CD4-positive, alpha-beta T cell treated with Interleukin-4 for 4 hours (primary cell): Measurements from ENCODE around the gene HEATR9.
"Not testable (repeated sequence)": the region's sequence is repeated elsewhere in the genome, so short reads cannot be mapped to it uniquely, and the experiment has no call there.

Experiments
- DNase-seq: peaks from one replicate; pipeline ENCODE4 v3.0.0-alpha.2; 2020

The HEATR9 gene

GRCh38 chr17:35868737-35869136 lies at the start of gene HEATR9:
HEATR9 (minus strand) TSS chr17:35868891; CDS start chr17:35868742, 149 bp downstream.
- no peak for DNase-seq

- no peak for DNase-seq
These were observed 49.0 kb upstream of the HEATR9 start for GRCh38 chr17:35917519-35918213.

GRCh38 chr17:35915153-35915964 lies 46.7 kb upstream of the HEATR9 start:
- DNase-seq, result no peak

GRCh38 chr17:35914354-35914753 lies 45.7 kb upstream of the HEATR9 start:
- no peak for DNase-seq

- DNase-seq, result no peak
These were observed 44.9 kb upstream of the HEATR9 start for GRCh38 chr17:35913609-35914008.

- DNase-seq, result no peak
These were observed 44.3 kb upstream of the HEATR9 start for GRCh38 chr17:35912942-35913341.

GRCh38 chr17:35912339-35912912 lies 43.7 kb upstream of the HEATR9 start:
- no peak for DNase-seq

GRCh38 chr17:35909408-35909807 lies 40.7 kb upstream of the HEATR9 start:
- DNase-seq, result no peak

GRCh38 chr17:35907691-35908090 lies 39.0 kb upstream of the HEATR9 start:
- DNase-seq, result no peak

GRCh38 chr17:35906926-35907637 lies 38.4 kb upstream of the HEATR9 start:
- no peak for DNase-seq

- DNase-seq, result no peak
These were observed 37.7 kb upstream of the HEATR9 start for GRCh38 chr17:35906191-35906925.

- no peak for DNase-seq
These were observed 34.8 kb upstream of the HEATR9 start for GRCh38 chr17:35903451-35903850.

- DNase-seq, result no peak
These were observed 33.0 kb upstream of the HEATR9 start for GRCh38 chr17:35901631-35902175.

- DNase-seq, result peak; percentile 79
These were observed 32.2 kb upstream of the HEATR9 start for GRCh38 chr17:35900708-35901480.

- peak; percentile 64 for DNase-seq
These were observed 31.6 kb upstream of the HEATR9 start for GRCh38 chr17:35900280-35900679.

- DNase-seq, result peak; percentile 83
These were observed 29.8 kb upstream of the HEATR9 start for GRCh38 chr17:35898283-35899070.

- DNase-seq, result not testable (repeated sequence)
These were observed 29.1 kb upstream of the HEATR9 start for GRCh38 chr17:35897772-35898171.

- peak; percentile 76 for DNase-seq
These were observed 27.2 kb upstream of the HEATR9 start for GRCh38 chr17:35895636-35896587.

GRCh38 chr17:35894206-35894605 lies 25.5 kb upstream of the HEATR9 start:
- DNase-seq, result no peak
